Right atrium auricular region (tissue), 2 donors: ENCODE data around the gene OR14A2. TPM values are rescaled to one million over a fixed set of nuclear protein-coding genes. Genes with fewer than 3 reads are reported as not detected.

Experiments used
- DNase-seq: peaks from one replicate; pipeline ENCODE4 v3.0.0-alpha.2; 2019; ENCODE audit warnings: low spot score
- H3K27ac ChIP-seq, 2 donors: fragments of 200-600 bp; sonication (generic); 1 replicate in 1 of 2; 2 replicates in 1 of 2; pipeline ENCODE4 v1.5.1; 2016 to 2019
- H3K27me3 ChIP-seq, 2 donors: fragments of 200-600 bp; sonication (generic); one replicate each; pipeline versions ENCODE4 v1.5.1 to v1.6.0; 2017 to 2019
- H3K36me3 ChIP-seq: fragments of 200-600 bp; sonication (generic); one replicate; pipeline ENCODE4 v1.5.1; 2016
- H3K4me1 ChIP-seq, 2 donors: fragments of 200-600 bp; sonication (generic); one replicate each; pipeline versions ENCODE4 v1.5.1 to v1.6.0; 2017 to 2019
- H3K4me3 ChIP-seq, 2 donors: fragments of 200-600 bp; sonication (generic); 1 replicate in 1 of 2; 2 replicates in 1 of 2; pipeline ENCODE4 v1.5.1; 2017 to 2019; ENCODE audit warnings: mild to moderate bottlenecking in 1 of 2, moderate library complexity in 1 of 2
- H3K9me3 ChIP-seq, 2 donors: fragments of 200-600 bp; sonication (generic); one replicate each; pipeline ENCODE4 v1.5.1; 2019
- CTCF ChIP-seq, 2 donors: fragments of 200-600 bp; sonication (generic); IDR thresholded peaks; one replicate each; pipeline ENCODE4 v1.5.1; 2019; ENCODE audit warnings: antibody characterized with exemption in 2 of 2
- total RNA-seq, 2 donors: library from RNA; depleted of rRNA; stranded (reverse); fragments of >200 nt; gene quantifications; one replicate each; pipeline ENCODE4 v1.1.0, GENCODE V29; 2016

OR14A2 gene
- total RNA-seq, 2 donors from 2014 or later: not detected

- Histone ChIP-seq H3K36me3 (no peaks in the 10 kb centered on the region), H3K4me1 (no peaks in the 10 kb centered on the region), H3K4me3 (no peak overlapping the region), H3K27me3 (no peaks in the 10 kb centered on the region), H3K27ac (no peak overlapping the region), H3K9me3 (no peaks in the 10 kb centered on the region)
- no peak for DNase-seq
- TF ChIP-seq CTCF (IDR thresholded peaks at IDR 0.05): no peak
Observed at GRCh38 chr1:247680171-247680570, 67.8 kb downstream of the OR14A2 start.

GRCh38 chr1:247679639-247680038, 68.3 kb downstream of the OR14A2 start, which contains the start of gene OR13G1:
OR13G1 (minus strand) TSS chr1:247679739; CDS start chr1:247673041, 6,698 bp downstream.
- no peak within 1 kb of the TSS for H3K4me3 ChIP-seq
- H3K4me1 ChIP-seq: no peaks in the 10 kb centered on the region
- H3K27me3 ChIP-seq: no peaks in the 10 kb centered on the region
- no peak within 1 kb of the TSS for H3K27ac ChIP-seq
- no peaks in the 10 kb centered on the region for H3K9me3 ChIP-seq
- TF ChIP-seq CTCF (IDR thresholded peaks at IDR 0.05): no peak
- no peak for DNase-seq
- no peaks in the 10 kb centered on the region for H3K36me3 ChIP-seq

Other genes with a start within 250 kb of the OR14A2 start
- gene OR2C3, start 211.7 kb downstream of the OR14A2 start, total RNA-seq: not detected
- not detected for gene GCSAML, start 199.0 kb downstream of the OR14A2 start, total RNA-seq
- gene OR2G2, start 159.8 kb downstream of the OR14A2 start, total RNA-seq: not detected
- not detected for gene OR2G3, start 142.6 kb downstream of the OR14A2 start, total RNA-seq
- not detected for gene OR13G1, start 68.4 kb downstream of the OR14A2 start, total RNA-seq
- gene OR6F1, start 31.5 kb downstream of the OR14A2 start, total RNA-seq: not detected
- not detected for gene OR14K1, start 9.5 kb downstream of the OR14A2 start, total RNA-seq
- not detected for gene OR1C1, start 12.4 kb upstream of the OR14A2 start, total RNA-seq
- gene OR14A16, start 76.0 kb upstream of the OR14A2 start, total RNA-seq: not detected
- gene OR11L1, start 93.8 kb upstream of the OR14A2 start, total RNA-seq: not detected
- 1 to 10 TPM; 2.6 to 8.6 TPM for gene TRIM58, start 109.0 kb upstream of the OR14A2 start, total RNA-seq
- 1 to 10 TPM in 1 of 2 donors, not detected in 1; 3.0 TPM for gene OR2W3, start 147.4 kb upstream of the OR14A2 start, total RNA-seq
- gene OR2T8, start 172.1 kb upstream of the OR14A2 start, total RNA-seq: not detected
- gene OR2AJ1, start 176.7 kb upstream of the OR14A2 start, total RNA-seq: not detected
- gene OR2L8, start 200.7 kb upstream of the OR14A2 start, total RNA-seq: not detected
- not detected for gene OR2AK2, start 217.1 kb upstream of the OR14A2 start, total RNA-seq